HG03575 (cell line): ENCODE data around the gene KRT36.

Source experiments
- ATAC-seq: cut with Tn5 transposase; IDR thresholded peaks from one replicate; pipeline ENCODE4 v1.9.1; 2021; ENCODE audit not compliant: unreplicated experiment, insufficient number of reproducible peaks, low FRiP score; ENCODE audit errors: extremely low read depth

KRT36 gene

GRCh38 chr17:41505809-41506767 lies 16.4 kb upstream of the KRT36 start:
- ATAC-seq, result no peak

DNA sequence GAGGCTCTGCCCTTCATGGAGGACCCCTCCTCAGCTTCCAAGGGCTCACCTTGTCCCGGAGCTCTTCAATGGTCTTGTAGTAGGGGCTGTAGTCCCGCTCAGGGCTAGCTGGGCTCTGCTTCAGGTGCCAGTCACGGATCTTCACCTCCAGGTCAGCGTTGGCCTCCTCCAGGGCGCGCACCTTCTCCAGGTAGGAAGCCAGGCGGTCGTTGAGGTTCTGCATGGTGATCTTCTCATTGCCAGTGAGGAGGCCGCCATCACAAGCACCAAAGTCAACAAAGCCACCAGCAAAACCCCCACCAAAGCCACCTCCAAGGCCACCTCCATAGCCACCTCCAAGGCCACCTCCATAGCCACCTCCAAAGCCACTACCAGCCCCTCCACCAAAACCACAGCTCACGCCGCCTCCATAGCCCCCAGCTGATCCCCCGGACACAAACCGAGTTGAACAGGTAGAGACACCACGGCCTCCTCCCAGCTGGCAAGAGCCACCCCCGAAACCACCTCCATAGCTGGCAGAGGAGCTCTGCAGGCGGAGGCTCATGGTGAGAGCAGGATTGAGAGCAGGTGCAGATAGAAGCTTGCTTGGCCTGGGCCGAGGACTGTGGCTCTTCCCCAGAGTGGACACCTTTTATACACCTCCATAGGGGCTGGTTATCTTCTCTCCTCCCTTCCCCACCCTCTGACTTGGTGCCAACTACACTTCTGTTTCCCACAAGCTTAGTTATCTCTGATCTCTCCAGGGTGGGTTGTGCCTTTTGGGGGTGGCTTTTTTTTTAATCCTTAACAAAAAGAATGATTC lies 15.5 kb upstream of the KRT36 start, which contains the start of gene KRT13:
KRT13 (minus strand) TSS at position 606 of the 802 bp plus-strand sequence; CDS start at position 544, 62 bp downstream.
- ATAC-seq, result no peak

DNA sequence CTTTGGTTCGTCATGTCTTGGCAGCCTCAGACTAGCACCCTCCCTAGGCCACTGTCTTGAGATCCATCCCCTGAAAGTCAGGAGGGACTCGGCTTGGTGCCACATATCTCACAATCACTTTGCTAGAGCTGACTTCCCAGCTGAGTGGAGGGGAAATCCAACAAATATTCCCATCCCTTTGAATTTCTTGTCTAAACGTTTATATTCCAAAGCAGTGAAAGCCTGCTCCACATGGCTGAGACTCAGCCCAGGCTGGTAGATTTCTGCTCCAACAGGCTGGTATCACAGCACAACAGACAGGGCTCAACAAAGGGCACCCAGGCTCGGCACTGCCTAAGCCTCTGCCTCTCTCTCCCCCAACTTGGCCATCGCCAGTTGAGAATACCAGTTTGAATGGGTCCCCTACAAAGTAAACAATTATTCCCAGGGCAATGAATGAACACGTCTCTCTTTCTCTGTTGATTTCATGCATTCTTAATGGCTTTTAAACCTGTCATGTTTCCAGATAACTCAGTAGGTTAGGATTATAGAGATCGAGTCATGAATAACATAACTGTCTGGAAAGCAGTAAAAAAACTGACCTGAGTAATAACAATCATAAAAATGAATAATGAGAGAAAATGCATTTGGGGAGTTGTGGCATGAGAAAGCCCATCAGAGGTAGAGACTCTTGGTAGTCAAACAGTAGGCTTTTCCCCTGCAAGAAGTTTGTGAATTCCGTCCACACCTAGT lies 14.7 kb upstream of the KRT36 start:
- ATAC-seq, result no peak

DNA sequence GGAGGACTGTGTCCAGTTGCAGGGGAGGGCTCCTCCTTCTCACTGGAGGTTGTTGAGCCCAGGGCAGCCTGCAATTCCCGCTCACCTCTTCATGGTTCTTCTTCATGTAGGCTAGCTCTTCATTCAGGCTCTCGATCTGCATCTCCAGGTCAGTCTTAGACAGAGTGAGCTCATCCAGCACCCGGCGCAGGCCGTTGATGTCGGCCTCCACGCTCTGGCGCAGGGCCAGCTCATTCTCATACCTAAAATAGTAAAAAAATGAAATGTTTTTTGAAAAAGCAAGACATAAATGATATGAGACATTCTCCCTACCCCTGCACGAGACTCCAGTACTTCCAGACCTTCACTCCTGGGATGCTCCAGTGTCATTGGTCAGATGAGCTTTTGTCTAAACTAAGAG lies 13.5 kb upstream of the KRT36 start:
- ATAC-seq, result no peak

DNA sequence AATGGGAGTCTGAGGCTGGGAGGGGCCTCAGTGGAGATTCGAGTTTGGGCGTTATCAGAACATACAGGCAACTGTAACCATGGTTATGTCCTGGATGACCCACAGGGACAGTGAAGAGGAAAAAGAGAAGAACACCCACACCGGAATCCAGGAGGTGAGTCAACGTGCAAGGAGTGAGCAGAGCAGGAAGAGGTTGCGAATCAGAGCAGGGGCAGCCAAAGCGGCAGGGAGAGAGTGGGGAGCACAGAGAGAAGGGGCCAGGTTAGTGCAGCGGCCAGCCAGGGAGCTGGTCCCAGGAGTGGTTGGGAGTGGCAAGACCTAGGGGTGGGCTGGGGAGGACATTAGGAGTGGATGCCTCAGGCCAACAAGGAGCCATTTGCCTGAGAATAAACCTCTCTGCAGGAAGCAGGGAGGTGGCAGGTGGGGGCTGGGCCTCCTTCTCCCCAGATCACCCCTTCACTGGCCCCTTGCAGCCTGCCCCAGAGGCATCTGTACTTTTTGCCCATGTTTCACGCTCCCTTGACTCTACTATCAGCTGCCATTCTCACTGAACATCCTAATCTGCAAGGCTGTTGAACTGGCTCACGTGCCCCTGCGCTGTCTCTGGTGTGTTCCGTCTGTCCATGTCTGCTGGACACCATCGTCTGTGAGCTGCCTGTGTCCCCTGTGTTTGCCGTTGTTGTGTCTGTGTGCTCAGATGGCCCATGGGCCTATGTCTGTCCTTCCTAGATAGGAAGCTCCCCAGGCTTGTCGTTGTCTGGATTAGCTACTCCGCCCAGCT lies 10.6 kb upstream of the KRT36 start:
- no peak for ATAC-seq

DNA sequence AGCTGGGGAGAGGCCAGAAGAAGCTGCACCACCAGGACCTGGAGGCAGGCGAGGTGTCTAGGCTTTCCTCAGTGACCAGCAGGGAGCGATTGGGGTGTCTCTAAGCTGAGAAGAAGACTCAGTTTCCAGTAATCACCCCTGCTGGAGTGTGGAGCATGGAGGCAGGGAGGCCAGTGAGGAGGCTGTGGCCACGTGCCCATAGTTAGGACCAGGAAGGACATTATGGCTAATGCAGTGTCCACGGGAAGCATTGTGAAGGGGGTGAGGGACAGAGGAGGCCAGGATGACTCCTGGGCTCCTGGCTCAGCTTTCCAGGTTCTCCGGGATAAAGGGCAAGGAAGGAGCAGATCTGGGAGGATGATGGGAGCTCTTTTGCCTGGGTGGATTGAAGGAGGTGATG lies 10.0 kb upstream of the KRT36 start:
- ATAC-seq, result no peak

DNA sequence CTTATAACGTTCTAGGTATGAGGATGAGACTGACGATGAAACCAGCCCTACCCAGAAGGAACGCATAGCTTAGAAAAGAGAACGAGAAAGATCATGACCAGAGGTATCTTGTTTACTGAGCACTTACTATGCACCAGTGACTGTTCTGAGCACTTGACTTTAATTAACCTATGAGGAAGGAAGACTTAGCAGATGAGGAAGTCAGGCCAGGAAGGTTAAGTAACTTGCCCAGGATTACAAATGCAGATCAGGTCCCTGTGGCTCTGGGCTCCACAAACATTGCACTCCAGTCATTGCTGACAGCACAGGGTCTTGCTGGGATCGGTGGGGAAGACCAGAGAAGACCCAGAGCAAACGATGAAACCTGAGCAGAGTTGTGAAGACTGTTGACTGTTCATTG lies 8.6 kb upstream of the KRT36 start:
- no peak for ATAC-seq

- ATAC-seq, result no peak
Measured at GRCh38 chr17:41496803-41497484, 7.2 kb upstream of the KRT36 start.

DNA sequence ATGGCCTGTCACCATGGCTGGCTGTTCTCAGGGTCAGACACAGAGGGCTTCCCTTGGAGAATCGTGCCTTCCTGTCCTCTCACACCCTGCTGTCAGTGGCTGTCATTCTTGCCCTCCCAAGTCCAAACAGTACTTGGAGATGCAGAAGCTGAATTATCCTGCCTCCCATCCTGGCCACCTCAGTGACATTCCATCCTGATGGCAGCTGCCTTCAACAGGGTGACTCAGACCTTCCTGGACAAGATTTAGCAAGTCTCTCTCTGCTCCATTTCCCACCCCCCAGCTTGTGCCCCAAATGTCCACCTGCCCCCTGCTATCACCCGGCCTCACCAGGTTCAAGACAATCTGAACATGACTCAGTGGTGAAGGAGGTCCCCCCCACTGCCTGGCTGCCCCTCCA lies 4.8 kb upstream of the KRT36 start:
- no peak for ATAC-seq

GRCh38 chr17:41492771-41493170 lies 3.1 kb upstream of the KRT36 start:
- ATAC-seq, result no peak

GRCh38 chr17:41492351-41492750 lies 2.6 kb upstream of the KRT36 start:
- ATAC-seq, result no peak

DNA sequence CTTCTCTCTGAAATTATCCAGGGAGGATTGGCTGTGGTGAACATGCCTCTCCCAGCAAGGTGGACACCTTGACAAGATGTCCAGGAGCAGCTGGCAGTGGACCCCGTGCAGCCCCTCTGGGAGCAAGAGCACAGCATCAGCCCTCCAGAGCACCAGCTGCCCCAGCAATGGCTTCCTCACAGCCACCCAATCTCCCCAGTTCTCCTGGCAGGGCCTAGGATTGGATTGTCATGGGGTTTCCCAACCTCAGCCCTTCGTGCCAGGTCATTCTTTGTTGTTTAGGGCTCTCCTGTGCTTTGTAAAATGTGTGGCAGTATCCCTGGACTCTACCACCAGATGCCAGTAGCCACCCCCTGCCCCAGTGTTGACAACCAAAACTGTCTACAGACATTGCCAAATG lies 1.8 kb upstream of the KRT36 start:
- ATAC-seq, result no peak

- no peak for ATAC-seq
Measured at GRCh38 chr17:41490000-41490990, 585 bp upstream of the KRT36 start.

DNA sequence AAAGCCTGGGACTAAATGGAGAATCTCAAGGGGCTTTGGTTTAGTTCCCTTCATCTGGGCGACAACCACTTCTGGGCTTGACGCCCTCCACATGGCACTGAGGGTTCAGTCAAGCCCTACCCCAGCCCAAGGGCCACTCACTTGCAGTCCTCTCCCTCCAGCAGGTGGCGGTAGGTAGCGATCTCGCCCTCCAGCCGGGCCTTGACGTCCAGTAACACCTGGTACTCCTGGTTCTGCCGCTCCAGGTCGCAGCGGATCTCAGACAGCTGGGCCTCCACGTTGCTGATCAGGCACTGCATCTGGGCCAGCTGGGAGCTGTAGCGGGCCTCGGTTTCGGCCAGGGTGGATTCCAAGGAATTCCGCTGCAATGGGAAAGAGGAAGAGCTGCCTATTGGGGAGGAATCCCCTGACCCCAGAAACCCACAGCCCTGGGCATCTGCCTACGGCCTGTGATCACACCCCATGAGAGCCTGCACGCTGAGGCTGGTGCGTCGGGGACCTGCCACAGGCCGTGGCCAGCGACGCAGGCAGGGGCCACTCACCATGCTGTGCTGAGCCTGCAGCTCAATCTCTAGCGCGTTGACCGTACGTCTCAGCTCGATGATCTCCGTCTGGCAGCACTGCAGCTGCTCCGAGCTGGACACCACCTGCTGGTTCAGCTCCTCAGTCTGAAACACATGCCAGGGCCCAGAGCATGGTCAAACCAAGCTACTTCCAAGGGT lies 2.7 kb downstream of the KRT36 start:
- no peak for ATAC-seq

GRCh38 chr17:41486316-41486715 lies 3.4 kb downstream of the KRT36 start:
- no peak for ATAC-seq
